AG09309 (cell line): Measurements from ENCODE around the gene JAZF1.

Experiments used
- DNase-seq: peaks from one replicate; pipeline ENCODE4 v3.0.0-alpha.2; 2010; ENCODE audit warnings: low read depth
- H3K4me3 ChIP-seq: 2 replicates; pipeline ENCODE4 v1.5.1; 2011; ENCODE audit warnings: mild to moderate bottlenecking, low read depth, low read length, moderate library complexity; ENCODE audit not compliant: control insufficient read depth
- TF ChIP-seq, protein P1 (sequence below): IDR thresholded peaks from 2 replicates; pipeline ENCODE4 v1.5.1; 2011; ENCODE audit warnings: mild to moderate bottlenecking, low read depth, low read length, inconsistent platforms; ENCODE audit not compliant: insufficient read depth, control insufficient read depth; ENCODE audit errors: missing control alignments

JAZF1 gene

DNA sequence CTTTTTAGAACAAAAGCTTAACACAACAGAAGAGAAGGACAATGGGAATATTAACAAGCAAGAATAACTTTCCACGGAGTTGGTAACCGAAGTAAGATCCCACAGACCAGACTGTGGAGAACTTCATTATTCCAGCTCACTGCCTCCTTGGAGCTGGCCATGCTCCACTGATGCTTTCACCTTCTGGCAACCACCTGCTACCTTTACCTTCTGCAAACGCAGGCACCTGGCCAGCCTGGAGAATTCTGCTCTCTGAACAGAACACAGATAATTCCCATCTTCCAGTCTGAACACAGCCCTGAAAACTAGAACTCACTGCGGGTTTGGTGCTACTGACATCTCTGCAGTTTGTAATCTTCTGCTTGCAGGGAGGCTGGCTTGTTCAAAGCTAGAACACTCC is 66.5 kb downstream of the JAZF1 start:
- TF ChIP-seq, protein P1, sequence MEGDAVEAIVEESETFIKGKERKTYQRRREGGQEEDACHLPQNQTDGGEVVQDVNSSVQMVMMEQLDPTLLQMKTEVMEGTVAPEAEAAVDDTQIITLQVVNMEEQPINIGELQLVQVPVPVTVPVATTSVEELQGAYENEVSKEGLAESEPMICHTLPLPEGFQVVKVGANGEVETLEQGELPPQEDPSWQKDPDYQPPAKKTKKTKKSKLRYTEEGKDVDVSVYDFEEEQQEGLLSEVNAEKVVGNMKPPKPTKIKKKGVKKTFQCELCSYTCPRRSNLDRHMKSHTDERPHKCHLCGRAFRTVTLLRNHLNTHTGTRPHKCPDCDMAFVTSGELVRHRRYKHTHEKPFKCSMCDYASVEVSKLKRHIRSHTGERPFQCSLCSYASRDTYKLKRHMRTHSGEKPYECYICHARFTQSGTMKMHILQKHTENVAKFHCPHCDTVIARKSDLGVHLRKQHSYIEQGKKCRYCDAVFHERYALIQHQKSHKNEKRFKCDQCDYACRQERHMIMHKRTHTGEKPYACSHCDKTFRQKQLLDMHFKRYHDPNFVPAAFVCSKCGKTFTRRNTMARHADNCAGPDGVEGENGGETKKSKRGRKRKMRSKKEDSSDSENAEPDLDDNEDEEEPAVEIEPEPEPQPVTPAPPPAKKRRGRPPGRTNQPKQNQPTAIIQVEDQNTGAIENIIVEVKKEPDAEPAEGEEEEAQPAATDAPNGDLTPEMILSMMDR = no peak
- no peak overlapping the region for H3K4me3 ChIP-seq
- no peak for DNase-seq

DNA sequence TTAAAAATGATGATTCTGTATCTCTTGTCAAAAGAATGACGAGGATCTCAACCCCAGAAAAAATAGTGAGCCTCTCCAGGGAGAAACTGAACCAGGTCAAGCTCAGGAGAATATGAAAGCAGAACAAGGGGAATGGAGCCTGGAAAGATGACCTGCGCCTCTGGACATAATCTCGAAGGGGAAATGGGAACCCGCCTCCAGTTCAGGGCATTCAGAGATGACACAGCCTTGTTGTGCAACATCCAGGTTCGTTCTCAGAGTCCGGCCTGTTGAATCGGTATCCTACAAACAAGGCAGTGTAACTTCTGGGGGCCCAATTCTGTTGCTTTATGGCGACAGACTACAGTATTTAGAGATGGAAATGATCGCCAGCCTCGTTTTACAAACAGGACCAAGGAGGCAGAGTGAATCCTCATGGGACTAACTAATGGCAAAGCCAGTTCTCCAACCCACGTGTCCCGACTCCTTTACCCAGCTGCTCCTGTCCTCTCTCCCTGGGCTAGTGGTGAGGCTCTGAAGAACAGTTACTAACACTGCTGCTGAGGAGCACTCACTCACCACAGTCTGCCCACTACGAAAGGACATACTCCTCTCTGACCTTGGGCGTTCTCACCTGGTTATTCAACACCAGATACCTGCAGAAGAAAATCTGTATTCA is 67.6 kb downstream of the JAZF1 start:
- no peak overlapping the region for H3K4me3 ChIP-seq
- TF ChIP-seq, protein P1 = no peak
- DNase-seq = no peak

DNA sequence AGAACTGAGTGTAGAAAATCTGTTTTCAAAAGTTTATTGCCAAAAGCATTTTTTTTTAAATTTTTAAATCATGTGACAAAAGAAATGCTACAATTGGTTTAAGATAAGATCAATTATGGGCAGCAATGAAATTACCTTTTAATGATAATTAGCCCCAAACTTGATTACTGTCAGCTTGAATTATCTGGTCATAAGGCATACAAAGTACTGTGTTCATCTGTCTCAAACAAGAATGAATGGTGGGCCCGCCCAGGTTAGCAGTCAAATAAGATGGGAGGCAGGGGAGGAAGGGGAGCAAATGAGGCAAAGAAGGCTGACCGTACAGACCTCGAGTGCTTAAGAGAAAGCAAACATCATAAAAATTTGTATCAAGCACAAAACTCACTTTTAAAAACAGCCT is 68.1 kb downstream of the JAZF1 start:
- TF ChIP-seq, protein P1 = no peak
- no peak overlapping the region for H3K4me3 ChIP-seq
- DNase-seq = no peak

DNA sequence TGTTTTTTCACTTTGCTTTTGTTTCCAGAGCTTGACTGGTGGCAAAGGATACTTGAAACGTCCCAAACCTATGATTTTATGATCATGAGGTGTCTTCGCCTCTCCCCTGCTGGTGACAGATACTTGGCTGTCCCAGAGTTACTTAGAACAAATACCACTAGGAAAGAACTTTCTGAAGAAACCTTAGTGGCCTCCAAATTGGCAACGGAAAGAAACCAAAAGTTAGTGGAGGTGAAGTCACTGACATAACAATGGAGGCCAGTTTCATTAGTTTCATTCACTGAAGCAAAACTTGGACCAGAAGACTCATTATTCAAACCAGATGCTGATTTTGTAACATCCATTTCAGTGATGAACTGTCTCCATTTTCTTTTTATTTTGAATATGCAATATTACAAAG is 68.6 kb downstream of the JAZF1 start:
- no peak for DNase-seq
- TF ChIP-seq, protein P1 = no peak
- H3K4me3 ChIP-seq = no peak overlapping the region

DNA sequence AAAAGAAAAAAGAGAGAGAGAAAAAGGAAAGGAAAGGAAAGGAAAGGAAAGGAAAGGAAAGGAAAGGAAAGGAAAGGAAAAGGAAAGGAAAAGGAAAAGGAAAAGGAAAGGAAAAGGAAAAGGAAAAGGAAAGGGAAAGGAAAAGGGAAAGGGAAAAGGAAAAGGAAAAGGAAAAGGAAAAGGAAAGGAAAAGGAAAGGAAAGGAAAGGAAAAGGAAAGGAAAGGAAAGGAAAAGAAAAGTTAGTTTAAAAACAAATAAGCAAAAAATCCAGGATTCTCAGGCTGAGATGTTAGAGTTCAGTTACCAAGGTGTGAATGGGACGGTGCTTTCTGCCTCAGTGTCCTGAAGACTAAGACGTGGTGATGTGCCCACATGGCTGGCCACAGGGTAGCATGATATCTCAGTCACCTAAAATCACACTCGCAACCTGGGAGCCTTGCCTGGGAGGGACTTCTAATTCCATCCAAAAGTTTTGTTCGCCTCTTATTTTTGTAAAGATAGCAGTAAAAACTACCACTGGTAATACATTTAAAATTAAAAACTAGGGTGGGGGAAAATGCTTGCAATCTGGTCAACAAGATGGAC is 70.1 kb downstream of the JAZF1 start:
- TF ChIP-seq, protein P1 = no peak
- DNase-seq = no peak
- no peak overlapping the region for H3K4me3 ChIP-seq

DNA sequence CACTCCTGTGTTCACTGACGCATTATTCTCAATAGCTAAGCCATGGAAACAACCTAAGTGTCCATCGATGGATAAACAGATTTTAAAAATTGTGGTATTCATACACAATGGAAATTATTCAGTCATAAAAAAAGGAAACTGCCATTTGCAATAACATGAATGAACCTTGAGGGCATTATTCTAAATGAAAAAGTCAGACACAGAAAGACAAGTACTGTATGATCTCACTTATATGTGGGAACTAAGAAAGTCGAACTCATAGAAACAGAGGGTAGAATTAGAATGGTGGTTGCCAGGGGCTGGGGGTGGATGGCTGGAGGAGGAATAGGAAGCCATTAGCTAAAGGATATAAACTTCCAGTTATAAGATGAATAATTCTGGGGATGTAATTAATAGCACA is 71.8 kb downstream of the JAZF1 start:
- no peak overlapping the region for H3K4me3 ChIP-seq
- TF ChIP-seq, protein P1 = no peak
- DNase-seq = no peak

DNA sequence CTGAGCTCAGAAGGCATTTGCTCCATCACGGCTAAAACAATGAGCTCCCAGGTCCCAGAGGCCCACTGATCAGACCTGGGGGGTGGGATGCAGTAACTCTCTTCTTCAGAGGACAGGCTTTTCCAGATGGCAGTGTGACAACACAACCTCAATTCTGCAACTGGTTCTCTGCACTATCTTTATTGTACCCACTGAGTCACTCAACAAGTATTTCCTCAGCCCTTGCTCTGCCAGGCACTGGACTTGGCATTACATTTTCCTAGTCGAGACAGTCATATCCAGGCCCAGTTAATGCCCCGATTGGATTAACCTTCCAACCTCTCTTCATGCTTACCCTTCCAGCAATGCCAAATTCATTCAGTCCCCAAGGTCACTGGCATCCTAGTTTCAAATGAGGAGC is 72.6 kb downstream of the JAZF1 start:
- no peak overlapping the region for H3K4me3 ChIP-seq
- TF ChIP-seq, protein P1 = no peak
- no peak for DNase-seq
